Cerebellar nuclear complex (tissue), 1 donor: ENCODE results near the gene PRSS53.
A peak's percentile ranks its signal among the peaks of the same experiment; 100 is the strongest.

Experiments
- DNase-seq, 2 experiments: peaks; one replicate each; lab custom pipeline; 2025; lab: John Stamatoyannopoulos, UW

PRSS53 gene

DNA sequence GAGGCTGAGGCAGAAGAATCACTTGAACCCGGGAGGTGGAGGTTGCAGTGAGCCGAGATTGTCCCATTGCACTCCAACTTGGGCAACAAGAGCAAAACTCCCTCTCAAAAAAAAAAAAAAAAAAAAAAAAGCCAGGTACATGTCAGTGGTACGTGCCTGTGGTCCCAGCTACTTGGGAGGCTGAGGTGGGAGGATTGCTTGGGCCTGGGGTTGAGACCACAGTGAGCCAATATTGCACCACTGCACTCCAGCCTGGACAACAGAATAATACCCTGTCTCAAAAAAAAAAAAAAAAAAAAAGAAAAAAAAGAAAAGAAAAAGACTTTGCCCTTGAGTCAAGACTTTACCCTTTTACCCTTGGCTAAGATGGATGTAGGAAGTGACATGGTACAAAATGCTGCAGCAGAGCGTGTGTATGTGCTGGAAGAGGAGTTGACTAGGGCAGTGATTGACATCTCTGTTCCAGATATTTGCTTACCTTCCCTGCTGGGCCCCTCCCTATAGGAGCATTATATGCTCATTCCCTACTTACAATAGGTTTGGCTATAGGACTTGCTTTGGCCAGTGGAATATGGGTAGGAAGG, 44.8 kb downstream of the PRSS53 start:
- DNase-seq = no peak

DNA sequence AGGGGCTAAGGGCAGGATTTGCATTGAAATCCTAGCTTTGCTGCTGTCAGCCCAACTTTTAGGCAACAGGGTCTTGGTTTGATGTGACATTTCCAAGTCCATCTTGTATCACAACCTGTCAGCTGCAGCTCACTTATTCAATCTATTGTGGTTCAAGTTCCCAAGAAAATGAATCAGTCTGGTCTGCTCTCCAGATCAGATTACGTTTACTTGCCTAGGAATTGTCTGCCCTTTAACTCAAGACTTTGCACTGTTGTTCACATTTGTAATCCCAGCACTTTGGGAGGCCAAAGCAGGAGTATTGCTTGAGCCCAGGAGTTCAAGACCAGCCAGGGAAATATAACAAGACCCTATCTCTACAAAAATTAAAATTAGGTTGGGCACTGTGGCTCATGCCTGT, 45.4 kb downstream of the PRSS53 start:
- no peak for DNase-seq

DNA sequence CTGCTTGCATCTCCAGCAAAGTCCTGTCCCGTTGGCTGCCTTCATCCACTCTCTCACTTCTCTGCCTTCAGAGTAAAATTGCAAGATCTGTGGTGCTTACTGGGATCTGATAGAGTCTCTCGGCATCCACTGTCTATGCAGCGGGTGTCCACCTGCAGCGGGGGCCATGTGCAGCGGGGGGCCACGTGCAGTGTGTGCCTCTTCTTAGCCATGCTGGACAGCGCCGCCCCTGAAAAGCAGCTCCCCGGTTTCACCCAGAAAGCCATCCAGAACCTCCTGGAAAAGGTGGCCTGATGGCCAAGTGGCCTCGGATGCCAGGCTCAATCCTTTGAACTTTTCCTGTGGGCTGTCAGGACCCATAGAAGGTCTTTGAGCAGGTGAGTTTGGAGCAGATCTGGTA, 45.9 kb downstream of the PRSS53 start:
- no peak for DNase-seq

DNA sequence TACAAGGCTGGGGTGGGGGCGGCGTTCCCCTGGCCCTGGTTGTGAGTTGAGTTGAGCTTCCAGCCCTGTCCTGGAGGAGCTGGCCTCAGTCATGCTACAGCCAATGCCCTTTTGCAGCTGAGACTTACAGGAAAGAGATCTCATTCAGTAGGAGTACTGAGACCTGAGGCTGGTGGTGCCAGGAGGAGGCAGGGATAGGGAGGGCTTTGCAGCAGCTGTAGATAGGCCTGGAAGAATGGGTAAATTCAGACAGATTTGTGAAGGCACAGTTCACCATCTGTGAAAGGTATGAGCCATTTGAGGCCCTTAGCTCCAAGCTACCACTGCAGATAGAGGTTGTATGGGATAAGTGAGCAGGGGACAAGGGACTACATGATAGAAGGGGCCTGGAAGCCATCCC, 49.8 kb downstream of the PRSS53 start:
- no peak for DNase-seq

DNA sequence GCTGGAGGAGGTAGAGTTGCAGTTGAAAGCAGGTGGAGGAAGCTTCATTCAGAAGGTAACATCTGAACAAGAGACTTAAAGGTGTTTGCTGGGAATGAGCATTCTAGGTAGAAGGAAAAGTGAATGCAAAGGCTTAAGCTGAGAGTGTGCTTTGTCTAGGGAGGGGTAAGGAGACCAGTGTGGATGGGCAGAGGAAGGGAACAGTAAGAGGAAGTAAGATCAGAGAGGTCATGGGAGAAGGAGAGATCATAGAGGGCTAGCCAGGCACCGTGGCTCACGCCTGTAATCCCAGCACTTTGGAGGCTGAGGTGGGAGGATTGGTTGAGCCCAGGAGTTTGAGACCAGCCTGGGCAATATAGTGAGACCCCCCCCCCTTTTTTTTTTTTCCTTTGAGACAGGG, 52.1 kb downstream of the PRSS53 start:
- DNase-seq = no peak

DNA sequence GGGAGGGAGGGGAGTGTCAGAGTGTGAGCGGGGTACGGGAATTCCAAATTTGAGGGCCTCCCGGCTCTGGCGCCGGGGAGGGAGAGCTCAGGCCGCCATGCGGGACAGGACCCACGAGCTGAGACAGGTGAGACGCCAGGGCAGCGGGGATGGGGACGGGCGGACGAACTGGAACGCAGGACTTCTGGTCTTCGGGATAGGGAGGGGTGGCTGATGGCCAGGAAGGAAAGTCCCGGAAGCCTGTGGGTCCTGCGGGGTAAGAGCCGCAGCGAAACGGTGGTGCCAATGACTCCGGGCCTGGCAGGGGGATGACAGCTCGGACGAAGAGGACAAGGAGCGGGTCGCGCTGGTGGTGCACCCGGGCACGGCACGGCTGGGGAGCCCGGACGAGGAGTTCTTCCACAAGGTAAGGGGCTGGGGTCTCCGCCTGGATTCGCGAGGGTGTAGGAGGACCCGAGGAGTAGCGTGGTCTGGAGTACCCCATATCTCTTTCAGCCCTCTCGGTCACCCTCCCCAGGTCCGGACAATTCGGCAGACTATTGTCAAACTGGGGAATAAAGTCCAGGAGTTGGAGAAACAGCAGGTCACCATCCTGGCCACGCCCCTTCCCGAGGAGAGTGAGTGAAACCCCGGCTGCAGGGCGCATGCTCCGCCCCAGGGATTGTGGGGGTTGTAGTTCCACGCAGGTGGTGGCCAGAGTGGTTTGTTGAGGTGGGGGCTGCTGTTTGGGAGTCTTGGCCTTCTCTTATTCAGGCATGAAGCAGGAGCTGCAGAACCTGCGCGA, 54.8 kb downstream of the PRSS53 start:
- DNase-seq = peak in 1 of 2 experiments; percentile 38
